GM19328 (cell line): ENCODE measurements around the gene RND3.

Experiments
- ATAC-seq: cut with Tn5 transposase; IDR thresholded peaks from one replicate; pipeline ENCODE4 v1.9.1; 2021; ENCODE audit warnings: mild to moderate bottlenecking, moderate library complexity; ENCODE audit not compliant: unreplicated experiment

RND3 gene, protein sequence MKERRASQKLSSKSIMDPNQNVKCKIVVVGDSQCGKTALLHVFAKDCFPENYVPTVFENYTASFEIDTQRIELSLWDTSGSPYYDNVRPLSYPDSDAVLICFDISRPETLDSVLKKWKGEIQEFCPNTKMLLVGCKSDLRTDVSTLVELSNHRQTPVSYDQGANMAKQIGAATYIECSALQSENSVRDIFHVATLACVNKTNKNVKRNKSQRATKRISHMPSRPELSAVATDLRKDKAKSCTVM

DNA sequence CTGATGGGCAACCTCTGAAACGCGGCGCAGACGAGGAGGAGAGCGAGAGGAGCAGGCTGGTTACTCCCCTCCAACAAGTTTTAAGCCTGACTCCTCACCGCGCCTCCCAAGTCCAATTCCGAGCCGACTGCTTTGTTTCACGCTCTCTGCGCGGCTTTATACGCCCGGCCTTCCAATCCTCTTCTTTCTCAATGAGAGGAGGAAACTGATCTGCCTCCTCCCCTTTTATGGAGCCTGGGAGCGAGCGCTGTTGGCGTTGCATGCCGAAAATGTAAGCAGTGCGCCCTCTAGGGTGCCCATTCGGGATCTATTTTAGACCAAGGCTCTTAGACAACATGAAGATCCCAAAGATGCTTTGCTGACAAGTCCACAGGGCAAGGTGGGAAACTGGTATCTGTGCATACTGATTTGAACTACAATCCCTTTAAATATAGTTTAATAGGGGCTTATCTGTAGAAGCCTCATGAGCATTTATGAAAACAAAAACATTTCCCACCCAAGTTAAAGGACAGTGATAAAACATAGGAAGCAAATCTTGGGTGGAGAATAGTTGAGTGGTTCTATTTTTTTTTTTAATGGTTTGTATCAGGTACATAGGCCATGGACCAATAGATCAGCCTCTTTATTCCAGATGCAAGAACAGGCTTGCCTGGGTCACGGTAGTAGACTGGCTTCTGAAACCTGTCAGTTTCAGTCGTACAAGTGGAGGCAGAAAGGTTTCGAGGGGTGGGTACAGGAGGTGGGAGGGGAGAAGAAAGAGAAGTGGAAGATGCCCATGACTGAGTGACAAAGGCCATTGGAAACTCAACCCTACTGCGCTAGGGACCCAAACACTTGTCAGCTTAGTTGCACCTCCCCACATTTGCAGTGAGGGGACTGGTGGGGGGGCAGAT is at the start of gene RND3:
Gene RND3, minus strand, starts transcription at position 131 of the 893 bp plus-strand sequence. CDS start 250 bp downstream, outside the sequence.
- ATAC-seq: peak; percentile 63

DNA sequence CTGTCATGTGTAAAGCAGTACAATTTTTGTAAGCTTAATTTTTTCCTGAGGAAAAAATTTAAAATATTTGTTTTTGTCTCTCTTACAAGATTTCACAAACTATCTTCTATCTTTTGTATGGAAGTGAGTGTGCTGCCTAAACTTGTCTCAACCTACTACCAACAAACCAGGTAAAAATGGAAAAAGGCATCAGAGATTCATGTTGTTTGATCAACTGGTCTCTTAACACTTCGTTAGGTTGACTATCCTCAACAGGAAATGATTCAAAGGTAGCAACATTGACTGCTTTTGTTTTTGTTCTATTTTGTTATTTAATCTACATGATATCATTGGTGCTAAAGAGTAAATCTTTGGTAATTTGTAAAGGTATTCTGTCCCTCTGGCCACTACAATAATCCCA is 47.7 kb upstream of the RND3 start:
- no peak for ATAC-seq

DNA sequence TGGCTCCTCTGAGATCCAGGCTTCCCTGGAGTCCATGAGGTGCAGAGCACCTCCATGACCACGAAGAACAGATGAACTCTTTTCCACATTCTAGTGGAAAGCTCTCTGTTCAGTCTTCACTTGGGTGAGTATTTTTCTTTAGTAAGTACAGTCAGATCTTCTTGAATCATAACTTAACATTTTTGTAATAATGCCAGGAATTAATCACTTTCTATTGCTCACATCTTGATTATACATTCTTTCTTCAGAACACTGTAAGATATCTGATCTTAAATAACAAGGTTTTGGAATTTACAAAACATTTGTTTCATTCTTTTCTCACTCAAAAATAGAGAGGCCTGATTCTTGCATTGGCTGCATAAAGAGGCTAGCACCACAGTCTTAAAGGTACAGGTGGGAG is 45.4 kb upstream of the RND3 start:
- ATAC-seq: no peak

DNA sequence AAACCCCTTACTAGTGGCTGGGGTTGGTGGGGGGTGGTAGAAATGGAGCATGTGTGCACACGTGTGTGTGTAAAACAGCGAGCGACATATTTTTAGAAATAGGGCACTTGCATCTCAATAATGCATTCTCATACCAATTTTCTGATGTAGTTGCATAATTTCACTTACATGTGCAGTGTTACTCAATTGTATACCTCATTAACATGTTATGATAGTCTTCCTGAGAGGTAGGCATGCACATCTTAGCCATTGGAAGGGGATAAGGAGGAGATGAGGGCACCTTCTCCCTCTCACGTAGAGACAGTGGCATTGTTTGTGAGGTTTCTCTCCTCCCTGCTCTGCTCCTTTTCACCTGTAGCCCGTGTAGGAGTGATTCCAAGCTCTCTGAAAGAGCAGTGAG is 44.6 kb upstream of the RND3 start:
- ATAC-seq: no peak

DNA sequence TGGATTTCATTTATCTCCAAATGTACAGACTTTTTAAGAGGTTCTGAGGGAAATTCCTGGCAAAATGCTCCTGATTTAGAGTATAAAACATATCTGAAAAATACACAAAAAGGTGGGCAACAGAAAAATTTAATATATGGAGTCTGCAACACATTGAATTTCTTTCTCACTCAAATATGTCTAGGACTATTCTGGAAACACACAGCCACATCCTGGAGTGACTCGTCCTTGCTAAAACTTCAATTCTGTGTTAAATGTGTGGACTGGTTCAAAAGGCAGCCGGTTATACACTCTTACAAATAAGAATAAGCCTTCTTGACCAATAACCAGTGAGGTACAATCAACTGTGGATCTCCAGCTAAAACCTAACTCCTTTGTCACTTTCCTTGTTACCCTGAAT is 44.1 kb upstream of the RND3 start:
- ATAC-seq: no peak

DNA sequence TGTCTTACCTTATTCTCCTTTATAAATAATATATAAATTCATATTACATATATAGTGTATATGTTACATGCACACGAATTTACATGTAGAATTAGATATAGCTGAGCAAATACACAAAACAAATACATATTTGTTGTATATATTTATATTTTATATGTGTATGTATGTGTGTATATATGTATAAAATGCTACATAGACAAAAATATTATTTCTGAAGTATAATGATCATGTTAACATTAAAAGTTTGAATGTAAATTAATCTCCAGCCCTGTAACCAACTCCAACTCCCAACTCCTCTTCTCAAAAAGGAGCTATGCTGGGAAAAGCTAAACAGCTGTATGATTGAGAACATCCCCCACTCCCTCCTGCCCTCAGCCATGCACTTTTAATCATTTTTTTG is 42.7 kb upstream of the RND3 start:
- no peak for ATAC-seq

DNA sequence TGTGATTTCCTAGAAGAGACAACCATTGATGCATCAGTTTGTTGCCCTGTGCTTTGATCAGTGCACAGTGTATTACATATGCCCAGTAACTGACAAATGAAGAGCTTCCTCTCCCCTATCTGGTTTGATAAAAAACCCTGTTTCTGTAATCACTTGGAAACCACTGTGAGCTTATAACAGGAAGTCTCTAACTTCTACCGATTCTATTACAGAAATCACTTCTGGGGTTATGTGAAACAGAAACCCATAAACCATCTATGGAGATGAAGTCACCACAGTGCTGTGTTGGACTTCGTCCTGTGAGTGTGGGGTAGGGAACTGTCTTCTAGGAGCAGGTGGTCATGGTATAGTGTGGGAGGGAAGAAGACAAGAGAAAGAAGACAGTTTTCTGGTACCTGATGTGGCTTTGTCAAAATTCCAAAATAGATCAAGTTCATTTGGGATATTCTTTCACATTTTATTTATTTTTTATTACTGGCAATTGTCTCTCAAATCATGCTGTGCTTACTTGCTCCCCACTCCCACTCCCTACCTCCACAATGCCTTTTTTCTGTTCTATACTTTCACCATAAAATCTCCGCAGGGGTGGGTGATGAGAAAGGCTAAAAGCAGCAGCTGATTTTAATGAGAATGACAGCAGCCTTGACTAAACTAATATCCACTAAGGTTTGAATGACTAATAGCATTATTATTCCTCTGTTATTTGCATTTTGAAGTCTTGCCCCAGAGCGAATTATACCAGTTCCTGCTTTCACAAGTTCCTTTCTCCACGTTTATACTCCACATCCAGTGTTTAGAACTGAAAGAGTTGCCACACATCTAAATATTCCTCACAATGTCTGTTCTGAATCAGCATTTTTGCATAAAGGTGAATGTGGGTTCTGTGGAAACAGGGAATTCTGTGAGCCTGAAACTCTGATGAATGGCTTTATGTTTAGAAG is 41.7 kb upstream of the RND3 start:
- ATAC-seq: peak; percentile 79

DNA sequence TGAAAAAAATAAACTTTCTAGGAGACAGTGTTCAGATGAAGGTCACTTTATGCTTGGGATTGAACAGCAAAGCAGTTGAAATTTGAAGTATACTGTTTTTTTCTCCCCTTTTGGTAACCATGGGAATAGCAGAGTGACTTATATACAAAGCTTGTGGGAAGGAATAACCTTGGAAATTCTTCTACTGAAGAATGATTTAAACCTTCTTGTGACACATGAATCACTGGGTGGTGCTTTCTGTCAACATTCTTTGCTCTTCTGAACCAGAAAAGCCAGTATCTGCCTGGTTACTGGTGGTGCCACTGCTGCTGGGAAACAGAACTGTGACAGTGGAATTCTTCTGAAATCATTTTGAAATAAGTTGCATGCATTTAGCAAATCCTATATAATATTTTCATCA is 39.4 kb upstream of the RND3 start:
- ATAC-seq: no peak

DNA sequence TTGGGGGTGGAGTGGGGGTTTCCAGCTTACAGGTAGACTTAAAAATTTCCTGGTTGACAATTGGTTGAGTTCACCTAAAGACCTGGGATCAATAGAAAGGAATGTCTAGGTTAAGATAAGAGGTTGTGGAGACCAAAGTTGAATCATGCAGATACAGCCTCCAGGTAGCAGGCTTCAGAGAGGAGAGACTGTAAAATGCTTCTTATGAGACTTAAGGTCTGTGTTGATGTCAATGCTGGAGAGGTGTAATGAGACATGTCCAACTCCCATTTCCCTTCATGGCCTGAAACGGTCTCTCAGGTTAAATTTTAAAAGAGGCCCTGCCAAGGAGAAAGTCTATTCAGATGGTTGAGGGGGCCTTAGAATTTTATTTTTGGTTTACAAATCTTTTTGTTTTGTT is 38.5 kb upstream of the RND3 start:
- no peak for ATAC-seq

DNA sequence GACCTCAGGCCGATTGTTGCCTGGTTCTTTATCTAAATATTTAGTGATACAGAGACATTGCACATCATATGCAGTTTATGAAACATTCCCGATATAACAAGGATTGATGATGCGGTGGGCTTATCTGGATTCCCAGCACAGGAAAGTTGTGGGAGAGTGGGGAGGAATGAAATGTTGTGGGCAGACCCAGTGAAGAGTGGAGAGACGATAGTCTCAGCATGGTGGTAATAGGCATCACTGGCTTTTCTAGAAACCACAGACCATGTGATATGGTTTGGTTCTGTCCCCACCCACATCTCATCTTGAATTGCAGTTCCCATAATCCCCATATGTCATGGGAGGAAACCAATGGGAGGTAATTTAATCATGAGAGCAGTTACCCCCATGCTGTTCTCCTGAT is 34.8 kb upstream of the RND3 start:
- ATAC-seq: no peak

DNA sequence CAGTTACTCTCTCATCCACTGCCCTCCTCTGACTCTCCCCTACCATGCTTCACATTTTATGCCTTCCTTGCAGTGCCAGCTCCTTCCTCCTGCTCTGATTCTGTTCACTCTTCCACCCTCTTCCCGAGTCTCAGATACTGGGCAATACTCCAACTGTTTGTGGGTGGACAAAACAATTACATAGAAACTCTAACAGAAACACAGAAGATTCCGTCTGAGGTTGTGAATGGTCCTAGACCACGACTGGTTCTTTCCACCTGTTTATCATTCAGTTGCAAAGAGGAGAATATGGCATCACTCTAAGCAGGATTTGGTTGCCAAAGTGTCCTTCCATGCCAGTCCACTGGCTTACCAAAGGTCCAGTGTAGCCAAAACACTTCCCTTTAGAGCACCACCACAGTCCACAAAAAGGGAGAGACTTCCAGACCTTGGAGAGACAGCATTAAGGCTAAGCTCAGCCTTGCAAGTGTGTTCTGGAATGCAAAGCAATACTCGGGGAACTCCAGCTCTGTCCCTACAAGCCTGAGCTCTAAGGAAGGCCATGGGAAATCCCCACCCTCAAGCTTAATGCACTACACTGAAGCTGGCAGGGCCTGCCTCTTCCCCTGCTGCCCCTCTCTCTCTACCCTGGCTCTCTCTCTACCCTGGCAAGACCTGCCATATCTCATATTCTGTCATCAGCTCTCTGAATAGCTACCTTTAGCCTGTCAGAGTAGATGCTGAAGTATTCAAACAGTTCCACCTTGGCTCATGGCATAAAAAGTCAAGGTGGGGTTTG is 33.6 kb upstream of the RND3 start:
- no peak for ATAC-seq

DNA sequence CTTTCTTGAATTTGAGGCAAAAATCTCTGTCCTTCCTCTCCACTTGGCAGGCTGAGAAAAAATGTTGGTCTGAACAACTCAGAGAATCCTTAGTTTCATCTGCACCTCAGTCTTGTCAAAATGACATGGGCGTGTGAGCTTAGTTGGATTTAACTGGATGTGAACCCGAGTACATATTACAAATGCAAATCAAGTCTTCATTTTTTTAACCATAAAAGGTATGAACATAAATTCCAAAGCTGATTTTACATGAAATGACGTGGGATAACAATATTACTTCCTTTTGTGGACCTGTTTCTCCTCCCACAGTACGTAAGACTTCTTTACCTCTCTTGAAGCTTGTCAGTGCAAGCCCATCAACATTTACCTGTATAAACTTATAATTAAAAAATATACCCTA is 32.6 kb upstream of the RND3 start:
- ATAC-seq: no peak

DNA sequence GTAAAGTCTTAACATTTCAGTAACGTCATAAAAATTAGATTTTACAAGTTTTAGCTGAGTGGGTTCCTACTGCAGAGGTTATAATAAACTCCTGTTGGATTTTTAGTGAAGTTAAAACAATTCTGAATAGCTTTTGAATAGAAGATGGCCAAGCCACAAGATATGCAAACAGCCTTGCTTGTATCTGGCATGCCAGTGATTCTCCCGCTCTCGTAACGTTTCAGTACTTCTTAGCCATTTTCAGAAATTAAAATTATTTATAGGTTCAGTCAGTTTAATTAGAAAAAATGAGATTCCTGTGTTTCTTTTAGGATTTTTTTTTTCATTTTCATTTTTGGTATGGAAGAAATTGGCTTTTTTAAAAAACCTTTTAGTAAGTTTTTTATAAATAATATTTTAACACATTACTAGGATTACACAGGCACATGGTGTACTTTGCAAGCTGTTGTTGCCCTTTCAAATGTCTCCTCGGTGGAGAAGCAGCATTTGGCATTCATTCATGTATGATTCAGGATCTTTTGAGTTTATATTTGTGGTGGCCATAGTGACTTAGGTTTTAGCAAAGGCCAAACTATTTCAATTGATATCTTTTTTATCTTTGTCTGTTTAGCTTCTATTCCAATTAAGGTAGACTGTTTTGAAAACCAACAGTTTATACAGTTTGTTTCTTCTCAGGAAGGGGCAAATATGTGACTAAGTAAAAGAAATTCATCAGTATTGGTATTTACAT is 30.6 kb upstream of the RND3 start:
- ATAC-seq: no peak

DNA sequence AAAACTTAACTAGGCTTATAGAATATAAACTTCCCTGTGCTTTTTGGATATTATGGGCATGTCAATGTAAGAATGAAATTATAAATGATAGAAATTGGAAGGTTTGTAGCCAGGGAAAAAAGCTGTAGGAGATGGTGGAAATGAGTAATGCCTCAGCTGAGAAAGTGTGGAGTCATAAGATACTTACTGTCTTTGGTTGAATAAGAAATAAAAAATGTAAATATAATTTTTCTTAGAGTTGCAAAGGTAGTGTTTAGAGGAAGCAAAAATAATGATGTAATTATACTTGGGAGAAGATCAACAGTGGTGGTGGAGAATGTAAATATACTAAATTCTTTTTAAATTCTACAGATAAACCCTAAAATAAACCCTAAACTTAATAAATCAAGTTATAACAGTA is 26.2 kb upstream of the RND3 start:
- ATAC-seq: no peak

DNA sequence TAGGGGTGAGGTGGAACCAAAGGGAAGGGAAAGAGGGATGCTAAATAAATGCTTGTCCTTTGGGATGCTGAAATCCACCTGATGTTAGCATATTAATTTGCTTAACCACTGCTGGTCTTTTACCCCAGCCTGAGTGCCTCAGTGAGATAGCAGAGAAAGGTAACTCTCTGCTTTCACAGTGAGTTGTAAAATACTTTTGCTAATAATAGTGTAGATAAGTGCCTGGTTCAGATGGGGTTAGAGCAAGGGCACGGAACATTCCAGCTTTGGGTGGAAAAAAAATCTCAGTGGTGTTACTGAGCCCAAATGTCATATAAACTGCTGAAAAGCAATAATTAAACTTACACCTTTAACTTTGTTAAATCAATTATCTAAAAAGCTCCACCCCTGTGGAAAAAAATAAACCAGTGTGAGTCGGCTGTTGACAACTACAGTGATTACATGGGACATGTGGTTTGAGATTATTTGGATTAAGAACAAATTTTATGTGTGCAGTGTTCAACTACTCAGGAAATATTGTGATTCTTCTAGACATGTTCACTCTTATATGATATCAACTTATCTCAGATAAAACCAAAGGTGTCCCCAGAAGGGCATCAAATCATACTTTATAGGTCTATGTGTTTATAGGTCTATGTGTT is 21.1 kb upstream of the RND3 start:
- ATAC-seq: no peak

DNA sequence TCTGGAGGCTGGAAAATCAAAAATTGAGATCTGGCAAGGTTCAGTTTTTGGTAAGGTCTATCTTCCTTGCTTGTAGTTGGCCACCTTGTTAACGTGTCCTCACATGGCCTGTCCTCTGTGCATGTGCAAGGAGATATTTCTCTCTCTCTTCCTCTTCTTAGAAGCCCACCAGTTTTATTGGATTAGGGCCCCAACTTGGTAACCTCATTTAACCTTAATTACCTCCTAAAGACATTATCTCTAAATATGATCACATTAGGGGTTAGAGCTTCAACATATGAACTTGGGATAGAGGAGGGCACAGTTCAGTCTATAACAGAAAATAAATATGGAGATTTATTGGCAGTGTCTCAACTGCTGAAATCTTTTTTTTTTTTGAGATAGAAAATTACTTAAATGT is 19.6 kb upstream of the RND3 start:
- ATAC-seq: no peak

DNA sequence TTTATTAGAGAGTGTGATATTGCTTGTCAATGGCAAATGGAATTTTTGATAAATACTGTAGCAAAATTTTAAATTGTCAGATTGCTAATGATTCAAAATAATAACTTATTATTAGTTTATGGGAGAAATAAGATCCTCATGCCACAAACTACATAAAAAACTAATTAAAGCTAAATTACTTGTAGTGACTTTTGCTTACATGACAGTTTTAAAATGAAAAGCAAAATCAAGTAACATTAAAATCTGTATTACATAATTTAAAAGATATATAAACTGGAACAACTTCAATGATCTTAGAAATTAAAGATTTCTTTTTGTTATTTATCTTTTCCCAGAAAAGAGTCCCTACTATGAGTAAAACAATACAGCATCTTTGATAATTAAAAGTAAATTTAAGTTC is 17.7 kb upstream of the RND3 start:
- ATAC-seq: no peak

DNA sequence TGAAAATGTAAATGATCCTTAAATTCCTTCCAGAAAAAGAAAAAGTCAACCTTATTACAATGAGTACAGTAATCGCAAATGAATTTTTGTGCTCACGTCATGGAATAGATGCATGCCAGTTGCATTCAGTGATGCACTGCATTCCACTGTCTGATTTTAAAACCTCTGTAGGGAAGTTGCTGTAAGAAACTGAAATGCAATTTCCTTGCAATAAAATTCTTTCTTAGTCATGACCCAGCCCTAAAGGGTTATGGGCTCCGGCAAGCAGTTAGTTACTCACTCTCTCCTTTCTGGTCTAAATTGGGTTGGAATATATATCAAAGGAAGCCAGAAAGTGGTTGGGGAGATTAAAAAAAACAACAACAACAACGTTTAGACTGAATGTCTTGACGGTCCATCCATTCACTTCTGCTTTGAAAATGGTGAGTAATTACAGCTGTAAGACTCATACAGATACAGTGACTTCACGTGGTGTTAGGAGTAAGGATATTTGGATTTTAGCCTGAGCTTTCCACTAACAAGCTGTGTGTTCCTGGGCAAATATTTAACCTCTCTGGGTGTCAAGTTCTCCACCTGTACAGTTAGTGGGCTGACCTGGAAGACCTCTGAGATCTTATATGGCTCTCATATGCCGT is 8.6 kb upstream of the RND3 start:
- ATAC-seq: no peak

DNA sequence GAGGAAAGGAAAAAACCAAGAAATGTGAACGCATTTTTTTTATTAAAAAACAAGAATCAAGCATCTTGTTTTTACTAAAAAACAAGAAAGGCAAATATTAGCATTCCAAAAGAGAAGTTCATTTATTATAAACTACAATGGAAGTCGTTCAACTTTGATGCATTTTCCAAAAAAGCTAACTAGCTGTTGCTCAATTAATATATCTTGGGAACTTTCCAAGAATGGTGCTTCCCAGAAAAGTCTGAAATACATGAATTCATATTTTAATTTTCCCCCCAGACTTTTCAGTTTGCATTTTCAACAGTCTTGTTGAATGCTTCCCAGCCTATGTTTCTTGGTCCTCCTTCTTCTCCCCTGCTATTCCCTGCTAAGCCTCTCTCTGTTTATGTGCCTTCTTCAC is 7.5 kb upstream of the RND3 start:
- no peak for ATAC-seq
